Liver (tissue), 3 donors: ENCODE data around the gene SLC47A2.

ENCODE experiments used
- FOXA1 ChIP-seq: IDR thresholded peaks from 2 replicates; pipeline ENCODE4 v1.6.1; 2016; ENCODE audit warnings: antibody characterized with exemption
- GABPA ChIP-seq, 2 donors: IDR thresholded peaks in 1 of 2; conservative IDR thresholded peaks in 1 of 2; 2 replicates each; pipeline ENCODE4 v1.6.1; 2016; ENCODE audit warnings: antibody characterized with exemption in 2 of 2, mild to moderate bottlenecking in 1 of 2, moderate library complexity in 1 of 2
- RAD21 ChIP-seq, 2 donors: IDR thresholded peaks; 2 replicates each; pipeline ENCODE4 v1.6.1; 2016; ENCODE audit warnings: antibody characterized with exemption in 2 of 2, mild to moderate bottlenecking in 2 of 2
- SP1 ChIP-seq: IDR thresholded peaks from 2 replicates; pipeline ENCODE4 v1.6.1; 2018; ENCODE audit warnings: antibody characterized with exemption, mild to moderate bottlenecking
- TAF1 ChIP-seq: conservative IDR thresholded peaks from 2 replicates; pipeline ENCODE4 v1.6.1; 2016; ENCODE audit warnings: antibody characterized with exemption, mild to moderate bottlenecking
- TF ChIP-seq, protein P1 (sequence below): fragments of 150-350 bp; IDR thresholded peaks from 2 replicates; pipeline ENCODE4 v1.5.1; 2017; ENCODE audit warnings: improper control_type of control experiment, low read depth, low read length; ENCODE audit not compliant: missing input control
- TF ChIP-seq, protein P2 (sequence below): IDR thresholded peaks from 2 replicates; pipeline ENCODE4 v1.6.1; 2016; ENCODE audit warnings: antibody characterized with exemption
- donor health status: healthy.
- donor health status: healthy.

DNA sequence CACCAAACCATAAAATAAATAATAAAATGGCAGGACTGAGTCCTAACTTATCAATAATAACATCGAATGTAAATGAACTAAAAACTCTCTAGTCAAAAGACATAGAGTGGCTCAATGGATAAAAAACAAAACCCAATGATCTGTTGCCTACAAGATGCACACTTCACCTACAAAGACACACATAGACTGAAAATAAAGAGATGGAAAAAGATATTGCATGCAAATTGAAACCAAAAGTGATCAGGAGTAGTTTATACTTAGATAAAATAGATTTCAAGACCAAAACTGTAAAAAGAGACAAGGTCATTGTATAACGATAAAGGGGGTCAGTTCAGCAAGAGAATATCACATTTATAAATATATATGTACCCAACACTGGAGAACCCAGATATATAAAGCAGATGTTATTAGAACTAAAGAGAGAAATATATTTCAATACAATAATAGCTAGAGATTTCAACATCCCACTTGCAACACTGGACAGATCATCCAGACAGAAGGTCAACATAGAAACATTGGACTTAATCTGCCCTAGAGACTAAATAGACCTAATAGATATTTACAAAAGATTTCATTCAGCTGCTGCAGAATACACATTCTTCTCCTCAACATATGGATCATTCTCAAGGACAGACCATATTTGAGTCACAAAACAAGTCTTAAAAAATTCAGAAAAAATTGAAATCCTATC, 29.8 kb downstream of the SLC47A2 start:
- TF ChIP-seq, protein P1, sequence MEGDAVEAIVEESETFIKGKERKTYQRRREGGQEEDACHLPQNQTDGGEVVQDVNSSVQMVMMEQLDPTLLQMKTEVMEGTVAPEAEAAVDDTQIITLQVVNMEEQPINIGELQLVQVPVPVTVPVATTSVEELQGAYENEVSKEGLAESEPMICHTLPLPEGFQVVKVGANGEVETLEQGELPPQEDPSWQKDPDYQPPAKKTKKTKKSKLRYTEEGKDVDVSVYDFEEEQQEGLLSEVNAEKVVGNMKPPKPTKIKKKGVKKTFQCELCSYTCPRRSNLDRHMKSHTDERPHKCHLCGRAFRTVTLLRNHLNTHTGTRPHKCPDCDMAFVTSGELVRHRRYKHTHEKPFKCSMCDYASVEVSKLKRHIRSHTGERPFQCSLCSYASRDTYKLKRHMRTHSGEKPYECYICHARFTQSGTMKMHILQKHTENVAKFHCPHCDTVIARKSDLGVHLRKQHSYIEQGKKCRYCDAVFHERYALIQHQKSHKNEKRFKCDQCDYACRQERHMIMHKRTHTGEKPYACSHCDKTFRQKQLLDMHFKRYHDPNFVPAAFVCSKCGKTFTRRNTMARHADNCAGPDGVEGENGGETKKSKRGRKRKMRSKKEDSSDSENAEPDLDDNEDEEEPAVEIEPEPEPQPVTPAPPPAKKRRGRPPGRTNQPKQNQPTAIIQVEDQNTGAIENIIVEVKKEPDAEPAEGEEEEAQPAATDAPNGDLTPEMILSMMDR, result no peak
- peak; percentile 70 for TF ChIP-seq FOXA1
- TF ChIP-seq, protein P2, sequence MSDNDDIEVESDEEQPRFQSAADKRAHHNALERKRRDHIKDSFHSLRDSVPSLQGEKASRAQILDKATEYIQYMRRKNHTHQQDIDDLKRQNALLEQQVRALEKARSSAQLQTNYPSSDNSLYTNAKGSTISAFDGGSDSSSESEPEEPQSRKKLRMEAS, result no peak
- peak in 1 of 2 donors; percentile 26 for TF ChIP-seq RAD21 (IDR thresholded peaks at IDR 0.05)
- TF ChIP-seq TAF1, result no peak
- peak; percentile 26 for TF ChIP-seq SP1
- no peak for TF ChIP-seq GABPA (IDR thresholded peaks at IDR 0.05 in 1 of 2, conservative IDR thresholded peaks at IDR 0.05 in 1 of 2)
